DOHH2 (cell line): ENCODE results near the gene CSRNP3.

Experiments
- EZH2phosphoT487 ChIP-seq: fragments of 200-600 bp; sonication (generic); IDR thresholded peaks from 2 replicates; pipeline ENCODE4 v1.6.1; 2017; ENCODE audit warnings: borderline replicate concordance, mild to moderate bottlenecking, antibody characterized with exemption, low read length, moderate library complexity, mixed read lengths
- TF ChIP-seq, protein P1 (sequence below): fragments of 200-600 bp; sonication (generic); IDR thresholded peaks from one replicate; pipeline ENCODE4 v1.5.1; 2014; ENCODE audit warnings: antibody characterized with exemption, mild to moderate bottlenecking, low read depth, low read length; ENCODE audit not compliant: poor library complexity, severe bottlenecking

DNA sequence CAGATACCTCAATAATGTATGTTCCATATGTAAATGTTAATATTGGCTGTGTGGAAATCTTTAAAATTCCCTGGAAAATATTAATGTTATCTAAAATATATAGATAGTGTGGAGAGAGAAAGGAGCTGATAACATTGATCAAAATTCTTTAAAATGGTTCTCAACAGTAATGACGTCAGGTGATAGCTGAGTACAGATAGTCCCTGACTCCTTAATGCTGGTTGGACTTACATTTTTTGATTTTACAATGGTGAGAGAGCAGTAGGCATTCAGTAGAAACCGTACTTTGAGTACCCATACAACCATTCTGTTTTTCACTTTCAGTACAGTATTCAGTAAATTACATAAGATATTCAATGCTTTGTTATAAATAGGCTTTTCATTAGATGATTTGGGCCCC is 177.9 kb downstream of the CSRNP3 start:
- TF ChIP-seq EZH2phosphoT487, result no peak
- TF ChIP-seq, protein P1, sequence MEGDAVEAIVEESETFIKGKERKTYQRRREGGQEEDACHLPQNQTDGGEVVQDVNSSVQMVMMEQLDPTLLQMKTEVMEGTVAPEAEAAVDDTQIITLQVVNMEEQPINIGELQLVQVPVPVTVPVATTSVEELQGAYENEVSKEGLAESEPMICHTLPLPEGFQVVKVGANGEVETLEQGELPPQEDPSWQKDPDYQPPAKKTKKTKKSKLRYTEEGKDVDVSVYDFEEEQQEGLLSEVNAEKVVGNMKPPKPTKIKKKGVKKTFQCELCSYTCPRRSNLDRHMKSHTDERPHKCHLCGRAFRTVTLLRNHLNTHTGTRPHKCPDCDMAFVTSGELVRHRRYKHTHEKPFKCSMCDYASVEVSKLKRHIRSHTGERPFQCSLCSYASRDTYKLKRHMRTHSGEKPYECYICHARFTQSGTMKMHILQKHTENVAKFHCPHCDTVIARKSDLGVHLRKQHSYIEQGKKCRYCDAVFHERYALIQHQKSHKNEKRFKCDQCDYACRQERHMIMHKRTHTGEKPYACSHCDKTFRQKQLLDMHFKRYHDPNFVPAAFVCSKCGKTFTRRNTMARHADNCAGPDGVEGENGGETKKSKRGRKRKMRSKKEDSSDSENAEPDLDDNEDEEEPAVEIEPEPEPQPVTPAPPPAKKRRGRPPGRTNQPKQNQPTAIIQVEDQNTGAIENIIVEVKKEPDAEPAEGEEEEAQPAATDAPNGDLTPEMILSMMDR, result no peak
